NCI-H526 (cell line): Measurements from ENCODE around the gene PFDN2.
"Not testable (repeated sequence)": the region's sequence is repeated elsewhere in the genome, so short reads cannot be mapped to it uniquely, and the experiment has no call there.

ENCODE experiments used
- DNase-seq, 2 experiments: peaks; one replicate each; lab custom pipeline; 2025; lab: John Stamatoyannopoulos, UW

The PFDN2 gene

DNA sequence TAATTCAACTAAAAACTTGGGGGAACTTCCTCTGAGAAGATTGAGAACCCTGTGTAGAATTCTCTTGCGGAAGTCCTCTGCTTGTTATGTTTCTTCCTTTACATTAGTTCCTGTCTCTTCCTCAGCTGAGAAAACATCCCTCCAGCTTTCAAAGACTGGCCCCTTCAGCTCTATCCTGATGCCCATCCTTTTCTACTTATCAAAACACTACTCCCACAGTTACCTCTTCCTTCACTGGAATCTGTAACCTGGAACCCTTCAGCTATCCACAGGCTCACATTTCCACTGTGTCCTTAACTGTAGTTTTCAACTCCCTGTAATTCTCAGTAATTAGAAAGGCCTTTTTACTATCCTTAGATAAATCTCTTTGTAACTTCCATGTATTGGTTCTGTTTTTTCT, 20.6 kb upstream of the PFDN2 start:
- no peak for DNase-seq

DNA sequence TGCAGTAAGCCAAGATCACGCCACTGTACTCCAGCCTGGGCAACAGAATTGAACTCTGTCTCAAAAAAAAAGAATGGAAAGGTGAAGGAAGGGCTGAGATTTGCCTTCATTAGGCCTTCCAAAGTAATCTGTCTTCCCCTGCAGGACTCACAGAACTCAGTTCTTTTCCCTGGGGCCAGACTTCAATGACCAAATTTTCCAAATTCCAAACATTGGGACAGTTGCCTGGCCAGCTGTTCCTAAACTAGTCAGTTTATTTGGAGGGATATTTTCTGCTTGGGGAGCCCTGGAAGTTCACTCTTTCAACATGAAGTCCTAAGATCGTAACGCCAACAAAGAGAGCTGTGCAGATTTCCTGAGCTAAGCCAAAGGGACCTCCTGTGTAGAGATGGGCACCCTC, 20.0 kb upstream of the PFDN2 start:
- DNase-seq = no peak

DNA sequence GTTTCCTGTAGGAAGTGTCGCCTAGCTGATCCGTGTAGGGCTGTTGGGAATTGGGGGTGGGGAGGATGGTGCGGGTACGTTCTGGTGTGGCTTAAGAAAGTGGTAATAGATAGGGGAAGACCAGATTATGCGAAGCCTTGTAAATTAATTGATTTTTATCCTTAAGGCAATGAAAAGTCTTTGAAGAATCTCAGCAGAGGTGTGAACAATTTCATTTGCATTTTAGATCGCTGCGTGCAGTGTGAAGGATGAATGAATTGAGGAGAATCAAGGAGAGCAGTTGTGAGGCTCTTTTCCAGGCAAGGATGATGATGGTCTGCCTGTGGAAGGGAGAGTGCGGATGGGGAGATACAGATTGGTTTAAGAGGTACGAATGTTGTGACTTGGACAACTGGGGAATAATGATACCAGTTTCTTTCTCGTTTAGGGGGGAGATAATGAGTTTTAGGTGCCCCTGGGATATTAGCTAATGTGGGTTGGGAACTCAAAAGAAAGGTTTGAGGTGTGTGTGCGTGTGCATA, 15.4 kb upstream of the PFDN2 start:
- peak in 1 of 2 experiments; percentile 67 for DNase-seq

DNA sequence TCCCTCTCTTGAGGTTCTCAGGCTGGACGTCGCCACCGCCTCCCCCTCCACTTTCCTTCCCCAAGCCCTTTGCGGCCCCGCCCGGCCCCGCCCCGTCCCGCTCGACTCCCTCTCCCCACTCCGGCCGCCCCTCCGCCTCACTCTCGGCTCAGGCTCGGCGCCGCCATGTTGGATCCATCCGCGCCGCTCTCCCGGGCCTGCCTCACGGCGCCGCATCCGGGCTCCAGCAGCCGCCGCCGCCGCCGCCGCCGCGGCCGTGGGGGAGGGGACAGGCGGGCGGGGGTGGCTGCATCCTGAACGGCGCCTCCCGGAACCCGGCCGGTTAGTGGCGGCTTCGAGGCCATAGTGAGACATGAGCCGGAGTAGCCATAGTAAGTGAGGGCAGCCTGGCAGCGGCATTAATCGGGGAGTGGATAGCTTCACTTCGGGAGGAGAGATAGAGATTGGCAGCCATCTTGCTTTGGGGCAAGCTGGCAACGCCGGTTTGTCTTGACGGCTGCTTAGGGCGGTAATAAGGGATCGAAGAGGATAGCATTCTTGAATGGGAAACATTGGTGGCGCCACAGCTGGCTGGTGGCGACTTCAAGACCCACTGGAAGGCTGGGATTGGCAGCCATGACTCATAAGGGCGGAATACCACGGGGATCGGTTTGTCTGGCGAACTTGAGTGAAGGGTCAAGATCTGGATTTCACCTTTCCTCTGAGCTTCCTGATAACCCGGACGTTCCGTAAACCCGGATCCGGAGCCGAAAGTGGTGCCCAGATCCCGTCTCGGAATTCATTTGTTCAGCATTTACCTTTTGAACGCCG, 14.8 kb upstream of the PFDN2 start, which contains the start of gene DEDD:
Gene DEDD, minus strand, starts transcription at position 258 of the 810 bp plus-strand sequence. CDS start 8,205 bp downstream, outside the sequence.
- peak; percentile 98 to 99 for DNase-seq

DNA sequence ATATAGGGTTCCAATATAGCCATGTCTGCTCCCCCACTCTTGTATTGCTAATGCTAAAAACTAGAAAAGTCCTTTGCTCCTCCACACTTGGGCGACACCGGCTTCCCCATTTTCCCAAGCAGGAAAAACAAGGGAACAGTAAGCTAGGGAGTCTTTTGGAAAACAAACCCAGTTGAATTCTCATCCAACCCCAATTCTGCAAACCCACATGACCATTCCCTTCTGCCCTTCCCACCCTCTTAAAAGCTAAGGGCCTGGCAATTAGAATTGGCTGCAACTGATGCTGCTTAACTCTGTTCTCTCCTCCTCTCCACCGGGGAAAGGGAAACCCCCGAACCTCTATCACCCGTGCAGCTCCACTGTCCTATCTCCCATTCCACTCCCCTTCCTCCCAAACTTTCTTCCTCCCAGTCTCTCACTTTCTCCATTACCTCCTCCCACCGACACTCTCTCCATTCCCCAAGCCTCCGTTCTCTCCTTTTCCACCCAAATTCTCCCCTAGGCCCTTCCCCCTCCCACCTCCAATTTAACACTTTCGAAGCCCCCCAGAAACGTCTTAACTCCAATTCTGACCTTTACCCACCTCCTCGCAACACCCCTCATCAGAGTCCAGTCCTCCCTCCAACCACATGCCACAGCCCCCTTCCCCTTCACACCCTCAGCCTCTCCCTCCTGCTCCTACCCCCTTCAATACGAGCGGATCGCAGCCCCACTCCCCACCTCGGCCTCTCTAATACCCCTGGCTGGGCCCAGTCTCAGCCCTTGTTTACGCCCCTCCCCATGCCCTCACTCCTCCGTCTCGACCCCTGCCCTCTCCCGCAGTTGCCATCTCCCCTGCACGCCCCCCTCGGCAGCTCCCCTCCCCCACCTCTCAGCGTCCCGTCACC, 13.9 kb upstream of the PFDN2 start:
- peak in 1 of 2 experiments; percentile 43 for DNase-seq

DNA sequence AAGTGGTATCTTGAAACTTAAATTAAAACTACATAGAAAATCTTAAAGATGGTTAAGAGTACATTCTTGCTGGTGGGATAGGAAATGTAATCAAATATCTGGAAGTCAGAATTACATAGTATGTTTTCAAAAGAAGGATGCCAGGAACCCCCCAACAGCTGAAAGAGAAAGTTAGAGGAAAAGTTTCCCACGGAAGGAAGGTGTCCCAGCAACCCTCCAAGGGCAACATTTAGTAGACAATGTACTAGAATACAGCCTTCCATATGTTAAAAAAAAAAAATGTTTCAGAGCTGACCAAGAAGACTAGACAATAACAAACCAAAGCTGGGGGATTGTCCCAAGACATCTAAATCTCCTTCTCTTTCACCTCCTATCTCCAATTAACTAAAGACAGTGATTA, 12.4 kb upstream of the PFDN2 start:
- DNase-seq = no peak

DNA sequence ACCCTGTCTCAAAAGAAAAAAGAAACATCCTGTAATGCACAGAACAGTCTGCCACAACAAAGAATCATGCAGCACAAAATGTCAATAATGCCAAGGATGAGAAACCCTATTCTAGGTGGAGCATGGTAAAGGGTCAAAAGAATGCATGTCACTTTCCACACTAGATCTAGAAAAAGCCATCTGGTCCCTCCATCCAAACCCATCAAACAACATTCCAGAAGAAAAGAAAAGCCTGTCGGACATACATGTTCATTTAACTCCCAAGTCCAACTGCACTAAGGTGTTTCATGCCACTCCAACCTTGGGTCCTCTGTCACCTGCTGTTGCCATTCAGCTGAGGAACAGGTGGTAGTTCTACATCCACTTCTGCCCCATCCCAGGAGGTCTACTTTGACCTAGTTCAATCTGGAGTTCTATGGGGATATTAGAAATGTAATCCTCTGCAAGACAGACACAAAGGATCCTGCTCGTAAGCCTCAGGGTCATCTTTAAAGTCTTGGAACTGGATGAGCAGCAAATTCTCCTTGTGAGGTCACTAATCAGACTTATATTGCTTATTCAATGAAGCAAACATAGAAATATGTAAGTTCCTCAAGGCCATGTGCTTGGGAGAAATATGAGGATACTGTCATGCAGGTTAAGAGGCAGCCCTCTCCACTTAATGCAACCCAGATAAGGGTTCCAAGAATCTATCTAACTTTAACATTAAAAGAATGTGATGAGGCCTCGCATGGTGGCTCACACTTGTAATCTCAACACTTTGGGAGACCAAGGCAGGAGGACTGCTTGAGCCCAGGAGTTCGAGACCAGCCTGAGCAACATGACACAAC, 11.0 kb upstream of the PFDN2 start:
- no peak for DNase-seq

DNA sequence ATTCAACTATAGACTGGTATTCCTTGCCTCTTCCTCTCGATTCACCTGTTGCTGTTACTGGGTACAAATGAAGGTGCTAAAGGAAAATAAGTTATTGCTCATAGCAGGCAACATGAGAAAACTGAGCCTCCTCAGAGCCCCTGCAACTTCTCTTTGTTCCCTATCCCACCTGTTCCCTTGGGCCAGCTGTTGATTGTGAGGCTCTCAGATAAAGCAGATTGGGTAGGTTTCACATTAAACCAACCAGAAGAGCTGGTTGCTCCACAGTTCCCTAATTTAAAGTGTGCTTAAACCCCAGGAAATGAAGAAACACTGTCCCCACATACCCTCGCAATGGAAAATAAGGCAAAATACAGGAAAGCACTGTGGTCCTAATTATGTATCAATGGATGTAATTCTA, 9.8 kb upstream of the PFDN2 start:
- no peak for DNase-seq

DNA sequence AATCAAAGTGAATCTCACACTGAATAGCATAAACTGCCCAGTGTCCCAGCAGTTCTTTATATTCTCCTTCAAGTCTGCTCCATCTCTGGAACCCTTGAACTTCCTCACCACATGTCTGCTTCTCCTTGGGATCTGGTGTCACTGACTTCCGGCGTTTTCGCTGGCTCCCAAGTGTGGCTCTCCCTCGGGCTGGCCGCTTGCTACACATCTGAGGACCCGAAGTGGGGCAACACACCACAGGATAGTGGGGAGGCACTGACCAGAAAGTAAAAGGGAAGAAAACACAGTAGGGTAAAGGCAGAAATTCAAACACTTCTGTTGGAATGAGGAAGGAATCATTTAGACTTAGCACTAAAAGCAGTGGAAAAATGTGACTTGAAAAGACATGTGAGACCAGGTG, 5.1 kb upstream of the PFDN2 start:
- no peak for DNase-seq

DNA sequence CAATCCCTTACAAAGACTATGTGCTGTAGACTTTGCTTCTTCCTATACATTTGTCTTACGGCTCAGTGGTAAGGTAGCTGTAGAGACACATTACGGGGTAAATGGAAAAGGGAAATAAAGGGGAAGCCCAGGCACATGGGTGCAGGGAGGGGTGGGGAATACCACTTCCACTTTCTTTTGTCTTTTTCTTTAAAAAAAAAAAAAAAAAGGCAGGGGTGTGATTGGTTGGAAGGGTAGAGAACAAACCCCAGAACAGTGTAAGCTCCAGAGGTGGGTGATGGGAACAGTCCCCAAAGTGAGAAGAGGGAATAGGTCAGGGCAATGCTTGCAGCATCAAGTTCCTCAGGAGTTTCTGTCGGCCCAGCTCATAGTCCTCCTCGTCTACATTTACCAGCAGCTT, 4.0 kb upstream of the PFDN2 start:
- no peak for DNase-seq

DNA sequence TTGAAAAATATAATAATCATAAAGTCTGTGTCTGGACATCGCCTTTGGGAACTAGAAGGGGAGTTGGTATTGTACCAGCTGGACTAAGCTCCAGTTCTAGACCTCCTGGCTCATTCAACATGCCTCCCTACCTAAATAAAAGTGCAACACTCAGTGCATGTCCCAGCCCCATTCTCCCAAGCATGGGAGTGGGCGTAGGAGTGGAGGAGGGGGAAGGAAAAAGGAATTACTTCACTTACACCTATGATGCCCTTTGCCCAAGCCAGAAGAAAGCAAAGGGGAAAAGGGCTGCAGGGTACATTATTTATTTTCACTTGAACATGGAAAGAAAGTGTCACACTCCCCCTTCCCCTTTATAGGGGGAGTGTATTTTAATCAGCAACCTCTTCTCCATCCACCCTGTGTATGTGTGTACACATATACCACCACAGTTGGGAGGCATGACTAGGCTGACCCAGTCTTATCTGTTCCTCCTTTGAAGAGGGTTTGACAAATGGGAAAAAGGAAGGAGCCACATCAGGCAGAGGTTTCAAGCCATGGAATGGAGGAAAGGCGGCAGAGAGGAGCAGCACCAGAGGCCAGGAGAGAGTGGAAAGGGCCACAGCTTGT, 3.3 kb upstream of the PFDN2 start:
- DNase-seq = no peak

DNA sequence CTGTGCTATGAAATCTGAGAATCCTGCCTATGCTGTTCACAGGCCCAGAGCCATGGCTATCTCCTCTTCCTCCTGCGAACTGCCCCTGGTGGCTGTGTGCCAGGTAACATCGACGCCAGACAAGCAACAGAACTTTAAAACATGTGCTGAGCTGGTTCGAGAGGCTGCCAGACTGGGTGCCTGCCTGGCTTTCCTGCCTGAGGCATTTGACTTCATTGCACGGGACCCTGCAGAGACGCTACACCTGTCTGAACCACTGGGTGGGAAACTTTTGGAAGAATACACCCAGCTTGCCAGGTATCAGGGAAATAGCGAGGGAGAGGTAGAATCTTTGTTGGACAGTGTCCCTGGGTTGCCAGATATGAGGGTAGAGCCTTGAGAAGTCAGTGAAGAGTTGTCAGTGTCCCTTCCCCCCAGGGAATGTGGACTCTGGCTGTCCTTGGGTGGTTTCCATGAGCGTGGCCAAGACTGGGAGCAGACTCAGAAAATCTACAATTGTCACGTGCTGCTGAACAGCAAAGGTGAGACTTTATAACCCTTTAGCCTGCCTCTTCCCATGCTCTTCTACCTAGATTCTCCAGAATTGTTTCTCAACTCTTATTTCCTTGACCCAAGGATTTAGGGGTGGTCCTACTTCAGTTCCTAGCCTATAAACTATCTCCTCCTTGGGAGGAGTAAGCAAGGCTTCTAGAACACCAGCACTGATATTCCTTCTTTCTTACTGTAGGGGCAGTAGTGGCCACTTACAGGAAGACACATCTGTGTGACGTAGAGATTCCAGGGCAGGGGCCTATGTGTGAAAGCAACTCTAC, 1.5 kb upstream of the PFDN2 start:
- peak; percentile 27 to 48 for DNase-seq

DNA sequence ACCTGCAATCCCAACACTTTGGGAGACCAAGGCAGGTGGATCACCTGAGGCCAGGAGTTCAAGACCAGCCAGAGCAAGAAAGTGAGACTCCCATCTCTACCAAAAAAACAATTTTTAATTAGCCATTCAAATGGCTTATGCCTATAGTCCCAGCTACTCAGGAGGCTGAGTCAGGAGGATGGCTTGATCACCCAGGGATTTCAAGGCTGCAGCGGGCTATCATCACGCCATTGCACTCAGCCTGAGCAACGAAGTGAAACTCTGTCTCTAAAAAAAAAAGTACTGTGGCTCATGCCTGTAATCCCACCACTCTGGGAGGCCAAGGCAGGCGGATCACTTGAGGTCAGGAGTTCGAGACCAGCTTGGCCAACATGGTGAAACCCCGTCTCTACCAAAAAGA, 1.9 kb downstream of the PFDN2 start:
- DNase-seq = not testable (repeated sequence)

DNA sequence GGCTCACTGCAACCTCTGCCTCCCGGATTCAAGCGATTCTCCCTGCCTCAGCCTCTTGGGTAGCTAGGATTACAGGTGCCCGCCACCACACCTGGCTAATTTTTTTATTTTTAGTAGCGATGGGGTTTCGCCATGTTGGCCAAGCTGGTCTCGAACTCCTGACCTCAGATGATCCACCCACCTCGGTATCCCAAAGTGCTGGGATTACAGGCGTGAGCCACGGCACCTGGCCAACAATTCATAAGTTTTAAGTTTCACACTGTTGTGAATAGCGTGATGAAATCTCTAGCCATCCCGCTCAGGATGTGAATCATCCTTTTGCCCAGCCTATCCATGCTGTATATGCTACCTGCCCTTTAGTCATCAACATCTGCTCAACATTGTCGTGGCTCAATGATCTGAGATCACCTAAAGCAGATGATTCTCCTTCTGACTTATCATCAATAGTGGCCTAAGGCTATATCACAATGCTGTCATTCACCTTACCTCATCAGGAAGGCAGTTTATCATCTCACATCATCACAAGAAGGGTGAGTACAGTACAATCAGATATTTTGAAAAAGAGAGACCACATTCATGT, 2.6 kb downstream of the PFDN2 start:
- no peak for DNase-seq

DNA sequence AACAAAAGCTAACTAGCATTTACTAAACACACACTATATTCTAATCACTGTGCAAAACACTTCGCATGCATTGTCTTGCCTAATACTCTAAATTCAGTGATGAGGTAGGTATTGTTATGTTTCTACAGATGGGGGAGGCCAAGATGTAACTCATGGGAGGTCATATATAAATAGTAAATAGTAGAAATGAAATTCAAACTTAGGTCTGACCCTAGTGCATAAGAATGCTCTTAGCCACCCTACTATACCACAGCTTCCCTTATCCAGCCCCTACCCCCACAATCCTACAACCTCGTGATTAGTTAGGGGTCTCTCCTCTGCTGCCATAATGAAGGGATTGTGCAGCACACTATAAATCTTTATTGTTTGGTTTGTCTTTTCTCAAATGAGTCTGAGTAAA, 3.3 kb downstream of the PFDN2 start:
- DNase-seq = no peak

DNA sequence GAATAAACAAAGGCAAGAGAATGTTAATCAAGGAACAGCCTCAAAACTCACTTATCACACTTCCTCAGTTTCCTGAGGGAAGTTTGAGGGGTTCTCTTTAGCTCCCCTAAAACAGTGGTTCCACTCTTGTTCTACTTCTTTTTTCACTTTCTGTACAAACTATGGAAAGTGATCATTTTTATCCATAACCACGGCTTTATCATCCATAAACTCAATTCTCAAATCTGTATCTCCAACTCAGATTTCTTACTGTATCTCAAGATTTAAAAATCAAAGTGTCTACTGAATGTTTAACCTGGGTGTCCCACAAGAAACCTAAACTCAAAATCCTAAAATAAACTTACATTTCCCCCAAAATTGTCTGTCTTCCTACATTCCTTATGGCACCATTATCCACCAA, 3.9 kb downstream of the PFDN2 start:
- no peak for DNase-seq

DNA sequence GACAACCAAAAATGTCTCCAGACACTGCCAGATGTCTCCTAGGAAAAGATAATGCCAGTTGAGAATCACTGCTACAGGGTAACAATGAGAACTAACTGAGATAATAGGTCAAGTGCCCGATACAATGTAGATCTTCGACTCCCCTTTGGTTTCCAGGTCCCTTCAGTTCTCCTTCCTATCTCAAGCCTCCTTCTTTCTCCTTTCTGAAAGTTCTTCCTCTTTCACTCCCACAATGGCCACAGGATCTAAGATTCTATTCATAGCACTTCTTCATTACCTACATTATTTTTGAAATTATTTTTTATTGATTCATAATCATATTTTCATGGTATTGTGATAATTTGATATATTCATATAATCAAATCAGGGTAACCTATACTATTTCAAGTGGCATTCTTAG, 6.3 kb downstream of the PFDN2 start:
- DNase-seq = no peak

DNA sequence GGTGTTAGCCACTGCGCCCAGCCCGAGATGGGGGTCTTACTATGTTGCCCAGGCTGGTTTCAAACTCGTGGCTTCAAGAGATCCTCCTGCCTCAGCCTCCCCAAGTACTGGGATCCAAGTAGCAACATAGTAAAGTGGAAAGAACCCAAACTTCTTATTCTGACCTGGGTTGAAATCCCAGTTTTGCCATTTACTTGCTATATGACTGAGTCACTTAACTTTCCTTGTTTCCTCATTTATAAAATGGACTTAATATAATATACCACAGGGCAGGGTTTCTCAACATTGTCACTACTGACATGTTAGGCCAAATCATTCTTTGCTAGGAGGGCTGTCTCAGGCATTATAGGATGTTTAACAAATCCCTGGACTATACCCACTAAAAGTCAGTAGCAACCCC, 6.7 kb downstream of the PFDN2 start:
- no peak for DNase-seq

DNA sequence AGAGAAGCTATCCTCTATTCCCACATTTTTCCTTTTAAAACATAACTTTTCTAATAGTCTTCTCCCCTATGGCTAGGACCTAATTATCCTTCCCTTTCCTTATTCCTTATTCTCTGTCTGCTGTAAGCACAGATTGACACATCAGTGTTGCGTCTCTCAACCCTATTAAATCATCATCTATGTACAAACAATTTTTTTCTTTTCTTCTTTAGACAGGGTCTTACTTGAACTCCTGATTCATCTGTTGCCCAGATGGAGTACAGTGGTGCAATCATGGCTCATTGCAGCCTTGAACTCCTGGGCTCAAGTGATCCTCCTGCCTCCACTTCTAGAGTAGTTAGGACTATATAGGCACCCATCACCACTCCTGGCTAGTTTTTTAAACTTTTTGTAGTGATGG, 11.4 kb downstream of the PFDN2 start:
- DNase-seq = no peak

DNA sequence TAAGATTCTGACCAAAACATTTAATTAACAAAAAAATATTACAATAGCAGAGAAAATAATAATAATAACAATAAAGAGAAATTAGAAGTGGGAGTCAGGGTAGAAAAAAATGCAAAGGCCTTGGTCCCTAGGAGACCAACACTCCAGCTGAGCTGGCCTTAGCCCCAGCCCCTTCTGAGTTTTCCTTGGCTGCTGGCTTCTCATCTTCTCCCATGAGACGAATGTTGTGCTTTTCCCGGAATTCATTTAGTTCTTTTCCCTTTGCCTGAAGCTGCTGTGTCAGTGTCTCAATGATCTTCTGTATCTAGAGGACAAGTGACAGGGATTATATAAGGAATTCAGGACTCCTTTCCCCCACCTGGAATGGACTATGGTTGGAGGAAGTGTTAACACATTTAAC, 17.3 kb downstream of the PFDN2 start:
- no peak for DNase-seq
